Lung (tissue), 12 donors: ENCODE data around the gene H2AZ2. TPM values are rescaled to one million over a fixed set of nuclear protein-coding genes. Genes with fewer than 3 reads are reported as not detected.

Experiments
- ATAC-seq: fragments of 200-7000 bp; cut with Tn5 transposase; one replicate; pipeline ENCODE4 v1.9.1; 2020; ENCODE audit warnings: moderate number of reproducible peaks; ENCODE audit not compliant: insufficient read depth, low FRiP score
- DNase-seq, 3 donors: peaks; one replicate each; pipeline ENCODE4 v3.0.0-alpha.2; 2013 to 2017
- H3K27ac ChIP-seq, 2 donors: one replicate each; pipeline ENCODE4 v1.5.1; 2013; ENCODE audit warnings: mild to moderate bottlenecking in 2 of 2, moderate library complexity in 2 of 2, control low read depth in 1 of 2, inconsistent platforms in 1 of 2, low read depth in 1 of 2, low read length in 1 of 2
- H3K27me3 ChIP-seq, 3 donors: one replicate each; pipeline ENCODE4 v1.5.1; 2013; ENCODE audit warnings: low read length in 2 of 3; ENCODE audit not compliant: control insufficient read depth in 3 of 3, insufficient read depth in 3 of 3
- H3K36me3 ChIP-seq, 4 donors: one replicate each; pipeline ENCODE4 v1.5.1; 2013; ENCODE audit warnings: low read length in 4 of 4, mild to moderate bottlenecking in 1 of 4, moderate library complexity in 1 of 4; ENCODE audit not compliant: control insufficient read depth in 4 of 4, insufficient read depth in 4 of 4
- H3K4me1 ChIP-seq, 5 donors: one replicate each; pipeline ENCODE4 v1.5.1; 2013; ENCODE audit warnings: low read length in 5 of 5, mild to moderate bottlenecking in 2 of 5, moderate library complexity in 1 of 5; ENCODE audit not compliant: control insufficient read depth in 5 of 5, insufficient read depth in 5 of 5
- H3K4me3 ChIP-seq: one replicate; pipeline ENCODE4 v1.5.1; 2013; ENCODE audit warnings: mild to moderate bottlenecking, control low read depth, moderate library complexity
- H3K9ac ChIP-seq, 2 donors: one replicate each; pipeline ENCODE4 v1.5.1; 2013; ENCODE audit warnings: low read length in 2 of 2, control low read depth in 1 of 2; ENCODE audit not compliant: insufficient read depth in 1 of 2
- H3K9me3 ChIP-seq, 4 donors: one replicate each; pipeline ENCODE4 v1.5.1; 2013; ENCODE audit warnings: low read length in 3 of 4, mild to moderate bottlenecking in 1 of 4, moderate library complexity in 1 of 4; ENCODE audit not compliant: control insufficient read depth in 4 of 4, insufficient read depth in 3 of 4
- WGBS, 2 donors: extraction: QIAGEN DNeasy Blood & Tissue Kit; methylation state at CpG; one replicate each; pipeline ENCODE4 v1.1.7; 2013; 5-methylcytosine and 5-hydroxymethylcytosine counted together
- polyA plus RNA-seq, 2 donors: library from polyadenylated mRNA; stranded (reverse); fragments of 200-250 nt; gene quantifications; one replicate each; pipeline ENCODE4 v1.2.1, GENCODE V29; 2013
- total RNA-seq, 2 donors: library from RNA; depleted of rRNA in 1 of 2; stranded (reverse); fragments of >200 nt in 1 of 2; gene quantifications; one replicate each; pipeline ENCODE4 v1.2.1, GENCODE V29; 2014 to 2021
- TF ChIP-seq, protein P1 (sequence below): IDR thresholded peaks from 2 replicates; pipeline ENCODE4 v1.5.1; 2012; ENCODE audit warnings: mild to moderate bottlenecking; ENCODE audit errors: control extremely low read depth, extremely low read depth
- donor health status: control.
- donor health status: control.
- donor health status: Bipolar disorder and iron deficiency.
- donor health status: healthy.
- donor health status: DM: yes; HTN: yes; CAD: no.

The H2AZ2 gene
- total and polyA plus RNA-seq, 4 donors: 81.0 to 202 (median 111) TPM

DNA sequence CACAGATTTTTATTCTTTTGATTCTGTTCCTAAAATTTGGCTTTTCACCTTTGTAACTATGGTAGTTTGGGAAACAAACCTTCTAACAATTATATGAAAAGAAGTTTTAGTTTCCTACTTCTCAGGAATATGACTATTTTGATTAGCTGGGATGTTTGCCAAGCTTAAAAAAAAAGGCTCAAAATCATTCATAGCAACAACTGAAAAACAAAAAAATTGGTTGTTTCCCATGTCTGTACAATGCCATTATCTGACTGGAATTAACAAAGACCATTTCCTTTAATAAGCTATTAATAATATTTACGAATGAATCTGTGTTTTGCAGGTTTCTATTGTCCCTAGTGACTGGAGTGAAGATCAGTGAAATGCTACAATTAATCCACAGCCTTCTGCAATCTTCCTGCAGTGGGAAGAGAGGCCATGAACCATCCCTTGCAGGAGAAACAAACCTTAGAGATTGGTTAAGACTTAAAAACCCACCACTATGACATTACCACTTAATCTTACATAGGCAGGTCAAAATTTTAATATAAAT is 33.2 kb upstream of the H2AZ2 start:
- no peak for ATAC-seq
- TF ChIP-seq, protein P1, sequence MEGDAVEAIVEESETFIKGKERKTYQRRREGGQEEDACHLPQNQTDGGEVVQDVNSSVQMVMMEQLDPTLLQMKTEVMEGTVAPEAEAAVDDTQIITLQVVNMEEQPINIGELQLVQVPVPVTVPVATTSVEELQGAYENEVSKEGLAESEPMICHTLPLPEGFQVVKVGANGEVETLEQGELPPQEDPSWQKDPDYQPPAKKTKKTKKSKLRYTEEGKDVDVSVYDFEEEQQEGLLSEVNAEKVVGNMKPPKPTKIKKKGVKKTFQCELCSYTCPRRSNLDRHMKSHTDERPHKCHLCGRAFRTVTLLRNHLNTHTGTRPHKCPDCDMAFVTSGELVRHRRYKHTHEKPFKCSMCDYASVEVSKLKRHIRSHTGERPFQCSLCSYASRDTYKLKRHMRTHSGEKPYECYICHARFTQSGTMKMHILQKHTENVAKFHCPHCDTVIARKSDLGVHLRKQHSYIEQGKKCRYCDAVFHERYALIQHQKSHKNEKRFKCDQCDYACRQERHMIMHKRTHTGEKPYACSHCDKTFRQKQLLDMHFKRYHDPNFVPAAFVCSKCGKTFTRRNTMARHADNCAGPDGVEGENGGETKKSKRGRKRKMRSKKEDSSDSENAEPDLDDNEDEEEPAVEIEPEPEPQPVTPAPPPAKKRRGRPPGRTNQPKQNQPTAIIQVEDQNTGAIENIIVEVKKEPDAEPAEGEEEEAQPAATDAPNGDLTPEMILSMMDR: no peak
- DNase-seq: peak in 2 of 3 donors; percentile 24 to 38
- Histone ChIP-seq H3K36me3 (peaks cover 0 to 18% (median 8%) of the 10 kb centered on the region in 4 donors), H3K4me1 (peaks cover 0 to 47% (median 28%) of the 10 kb centered on the region in 5 donors), H3K9me3 (no peaks in the 10 kb centered on the region), H3K9ac (peak overlapping the region in 1 of 2 donors; percentile 50), H3K4me3 (no peak overlapping the region), H3K27ac (no peak overlapping the region), H3K27me3 (no peaks in the 10 kb centered on the region)
- WGBS, 2 donors: 30 to 70% methylated on average over 1 of the region's 1 CpG

DNA sequence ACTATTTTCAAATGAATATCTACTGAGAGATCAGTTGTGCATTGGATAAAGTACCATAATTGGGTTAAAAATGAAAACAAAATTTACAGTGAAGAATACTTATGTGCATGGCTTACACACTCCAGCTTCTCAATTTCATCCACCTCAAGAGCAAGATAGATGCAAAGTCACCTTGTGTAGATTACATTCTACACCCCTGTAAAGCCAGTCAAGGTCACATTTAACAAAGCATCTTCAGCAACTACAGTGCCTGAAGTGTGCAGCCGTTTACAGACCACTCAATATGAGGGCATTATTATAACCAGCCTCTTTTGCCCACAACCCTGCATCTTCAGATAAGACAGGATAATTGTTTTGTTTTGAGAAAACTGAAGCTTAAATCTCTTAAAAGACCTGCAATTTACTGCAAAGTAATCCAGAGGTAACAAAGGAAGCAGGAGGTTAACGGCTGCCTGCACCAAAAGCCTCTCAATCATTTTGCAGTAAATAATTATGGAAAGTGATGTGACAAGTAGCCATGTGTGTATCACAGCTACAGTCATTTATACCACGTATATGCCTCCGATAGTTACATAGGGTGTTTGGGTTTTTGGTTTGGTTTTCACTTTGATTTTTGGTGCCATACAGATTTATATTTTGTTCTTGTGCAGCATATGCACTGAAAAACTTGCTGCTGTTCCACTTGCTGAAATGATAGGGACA is 32.6 kb upstream of the H2AZ2 start:
- 20% methylated on average over 4 of the region's 4 CpGs for WGBS, 2 donors
- TF ChIP-seq, protein P1: no peak
- ATAC-seq (no peak), DNase-seq (no peak)
- Histone ChIP-seq H3K9me3 (no peaks in the 10 kb centered on the region), H3K36me3 (peaks cover 0 to 18% (median 8%) of the 10 kb centered on the region in 4 donors), H3K4me3 (no peak overlapping the region), H3K27ac (peak overlapping the region in 1 of 2 donors; percentile 16), H3K4me1 (peaks cover 0 to 43% (median 28%) of the 10 kb centered on the region in 5 donors), H3K9ac (peak overlapping the region in 1 of 2 donors; percentile 50), H3K27me3 (no peaks in the 10 kb centered on the region)

DNA sequence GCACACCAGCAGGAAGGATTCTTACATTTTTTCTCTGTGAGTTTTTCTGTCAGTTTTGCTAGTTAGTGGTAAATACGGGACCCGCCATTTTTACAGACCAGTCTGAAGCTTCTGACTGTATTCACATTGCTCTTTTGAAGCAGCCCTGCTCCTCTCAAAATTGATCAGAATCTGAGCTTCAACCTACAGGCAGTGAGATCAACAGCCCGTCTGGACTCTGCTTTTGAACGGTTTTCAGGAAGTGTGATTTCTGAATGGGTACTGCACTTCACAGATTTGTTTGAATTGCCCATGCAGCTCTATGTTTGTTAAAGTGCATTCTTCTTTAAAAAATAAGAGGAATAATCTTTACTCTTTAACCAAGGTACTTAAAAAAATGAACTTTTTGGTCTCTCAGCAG is 28.5 kb upstream of the H2AZ2 start:
- 61 to 63% methylated on average over 4 of the region's 4 CpGs for WGBS, 2 donors
- H3K4me3 ChIP-seq: no peak overlapping the region
- no peaks in the 10 kb centered on the region for H3K9me3 ChIP-seq
- H3K9ac ChIP-seq: no peak overlapping the region
- ATAC-seq (no peak), DNase-seq (no peak)
- peaks cover 0 to 12% (median 11%) of the 10 kb centered on the region in 5 donors for H3K4me1 ChIP-seq
- no peak overlapping the region for H3K27ac ChIP-seq
- TF ChIP-seq, protein P1: no peak
- H3K36me3 ChIP-seq: peaks cover 0 to 11% (median 2%) of the 10 kb centered on the region in 4 donors
- no peaks in the 10 kb centered on the region for H3K27me3 ChIP-seq
